ENCODE results near the gene PAK2. TPM values are rescaled to one million over a fixed set of nuclear protein-coding genes. Genes with fewer than 3 reads are reported as not detected.

Gene PAK2
- total and polyA plus RNA-seq, 9 of the 15 experiments (the other 6 are each of a cell fraction or from before 2014, with no cell fraction given), result 13.2 to 72.4 (median 35.7) TPM

- TF ChIP-seq MCM2 (IDR thresholded peaks at IDR 0.05; ENCODE audit: low read depth) (no peak), MTA2 (IDR thresholded peaks at IDR 0.05; ENCODE audit: low read depth) (no peak), NCOR1 (IDR thresholded peaks at IDR 0.05) (no peak), CEBPG (CRISPR knock-in tag; IDR thresholded peaks at IDR 0.05) (no peak), CEBPG (tag; conservative IDR thresholded peaks at IDR 0.05 in 1 of 2, IDR thresholded peaks at IDR 0.05 in 1 of 2) (no peak), HNRNPH1 (optimal IDR thresholded peaks at IDR 0.05; ENCODE audit: low read depth, low read length) (no peak), ZNF583 (CRISPR knock-in tag; IDR thresholded peaks at IDR 0.05) (no peak), CXXC5 (CRISPR knock-in tag; IDR thresholded peaks at IDR 0.05) (peak; percentile 83), KDM2B (CRISPR knock-in tag; IDR thresholded peaks at IDR 0.05) (no peak), SNIP1 (IDR thresholded peaks at IDR 0.05; ENCODE audit: low read depth) (no peak), STAT5A (IDR thresholded peaks at IDR 0.05; ENCODE audit: borderline replicate concordance, low read length) (no peak; the same call in 1 of the 2 replicates), CHD1 (IDR thresholded peaks at IDR 0.05; ENCODE audit: low read length) (no peak), ZNF347 (CRISPR knock-in tag; IDR thresholded peaks at IDR 0.05; ENCODE audit: low read depth) (no peak), FOXA3 (CRISPR knock-in tag; conservative IDR thresholded peaks at IDR 0.05 in 1 of 2, IDR thresholded peaks at IDR 0.05 in 1 of 2) (peak in 1 of 2 experiments; percentile 32; a peak in 1 of 4 replicates), SAFB2 (IDR thresholded peaks at IDR 0.05; ENCODE audit: borderline replicate concordance, low read depth, low read length, severe bottlenecking) (no peak), THAP12 (CRISPR knock-in tag; IDR thresholded peaks at IDR 0.05) (peak; percentile 95), ADNP (tag; IDR thresholded peaks at IDR 0.05) (no peak), MNT (conservative IDR thresholded peaks at IDR 0.05) (peak in 1 of 2 experiments; percentile 64; a peak in 1 of 4 replicates), NCOA4 (IDR thresholded peaks at IDR 0.05; ENCODE audit: partially characterized antibody) (no peak), ATF4 (CRISPR knock-in tag; IDR thresholded peaks at IDR 0.05) (no peak), ZNF444 (CRISPR knock-in tag; IDR thresholded peaks at IDR 0.05) (no peak), MAX (CRISPR knock-in tag; IDR thresholded peaks at IDR 0.05) (peak; percentile 58), RHOXF2B (CRISPR knock-in tag; conservative IDR thresholded peaks at IDR 0.05) (no peak), POLR3G (IDR thresholded peaks at IDR 0.05; ENCODE audit: extremely low read depth, insufficient read length, insufficient replicate concordance) (no peak), MTF1 (CRISPR knock-in tag; IDR thresholded peaks at IDR 0.05; ENCODE audit: borderline replicate concordance) (no peak)
These were observed 128.0 kb downstream of the PAK2 start, which contains the start of gene SENP5 (continued) for GRCh38 chr3:196867507-196868296.
